Coronary artery (tissue), 2 donors: ENCODE results near the gene SLC6A9.

ENCODE experiments used
- DNase-seq: peaks from one replicate; pipeline ENCODE4 v3.0.0-alpha.2; 2017; ENCODE audit warnings: low spot score
- H3K27ac ChIP-seq, 2 donors: fragments of 200-600 bp; sonication (generic); one replicate each; pipeline ENCODE4 v1.5.1; 2016 to 2019
- H3K4me3 ChIP-seq: fragments of 200-600 bp; sonication (generic); 2 replicates; pipeline ENCODE4 v1.5.1; 2016; ENCODE audit warnings: mild to moderate bottlenecking, moderate library complexity
- TF ChIP-seq, protein P1 (sequence below): fragments of 200-600 bp; sonication (generic); IDR thresholded peaks from one replicate; pipeline ENCODE4 v1.5.1; 2019; ENCODE audit warnings: antibody characterized with exemption

Gene SLC6A9

GRCh38 chr1:43962324-43962723 lies 68.9 kb downstream of the SLC6A9 start:
- no peak for DNase-seq
- H3K27ac ChIP-seq, result no peak overlapping the region
- H3K4me3 ChIP-seq, result no peak overlapping the region
- TF ChIP-seq, protein P1, sequence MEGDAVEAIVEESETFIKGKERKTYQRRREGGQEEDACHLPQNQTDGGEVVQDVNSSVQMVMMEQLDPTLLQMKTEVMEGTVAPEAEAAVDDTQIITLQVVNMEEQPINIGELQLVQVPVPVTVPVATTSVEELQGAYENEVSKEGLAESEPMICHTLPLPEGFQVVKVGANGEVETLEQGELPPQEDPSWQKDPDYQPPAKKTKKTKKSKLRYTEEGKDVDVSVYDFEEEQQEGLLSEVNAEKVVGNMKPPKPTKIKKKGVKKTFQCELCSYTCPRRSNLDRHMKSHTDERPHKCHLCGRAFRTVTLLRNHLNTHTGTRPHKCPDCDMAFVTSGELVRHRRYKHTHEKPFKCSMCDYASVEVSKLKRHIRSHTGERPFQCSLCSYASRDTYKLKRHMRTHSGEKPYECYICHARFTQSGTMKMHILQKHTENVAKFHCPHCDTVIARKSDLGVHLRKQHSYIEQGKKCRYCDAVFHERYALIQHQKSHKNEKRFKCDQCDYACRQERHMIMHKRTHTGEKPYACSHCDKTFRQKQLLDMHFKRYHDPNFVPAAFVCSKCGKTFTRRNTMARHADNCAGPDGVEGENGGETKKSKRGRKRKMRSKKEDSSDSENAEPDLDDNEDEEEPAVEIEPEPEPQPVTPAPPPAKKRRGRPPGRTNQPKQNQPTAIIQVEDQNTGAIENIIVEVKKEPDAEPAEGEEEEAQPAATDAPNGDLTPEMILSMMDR, result no peak

GRCh38 chr1:43961692-43962091 lies 69.6 kb downstream of the SLC6A9 start:
- DNase-seq, result no peak
- H3K27ac ChIP-seq, result no peak overlapping the region
- H3K4me3 ChIP-seq, result no peak overlapping the region
- TF ChIP-seq, protein P1, result no peak

DNA sequence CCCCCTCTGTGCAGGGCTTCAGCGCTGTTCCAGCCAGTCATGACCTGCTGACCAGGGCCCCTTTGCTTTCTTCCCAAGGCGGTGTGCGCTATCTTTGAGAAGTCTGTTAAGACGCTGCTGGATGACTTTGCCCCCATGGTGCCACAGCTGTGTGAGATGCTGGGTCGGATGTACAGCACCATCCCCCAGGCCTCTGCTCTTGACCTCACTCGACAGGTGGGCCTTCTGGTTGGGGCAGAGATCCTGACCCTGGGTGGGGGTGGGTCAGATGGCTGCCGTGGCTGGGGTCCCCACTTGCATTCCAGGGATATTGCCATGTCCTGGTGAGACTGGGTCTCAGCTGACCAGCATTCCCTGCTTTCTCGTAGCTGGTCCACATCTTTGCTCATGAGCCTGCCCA lies 70.5 kb downstream of the SLC6A9 start:
- H3K27ac ChIP-seq, result no peak overlapping the region
- no peak for DNase-seq
- TF ChIP-seq, protein P1, result no peak
- H3K4me3 ChIP-seq, result no peak overlapping the region

DNA sequence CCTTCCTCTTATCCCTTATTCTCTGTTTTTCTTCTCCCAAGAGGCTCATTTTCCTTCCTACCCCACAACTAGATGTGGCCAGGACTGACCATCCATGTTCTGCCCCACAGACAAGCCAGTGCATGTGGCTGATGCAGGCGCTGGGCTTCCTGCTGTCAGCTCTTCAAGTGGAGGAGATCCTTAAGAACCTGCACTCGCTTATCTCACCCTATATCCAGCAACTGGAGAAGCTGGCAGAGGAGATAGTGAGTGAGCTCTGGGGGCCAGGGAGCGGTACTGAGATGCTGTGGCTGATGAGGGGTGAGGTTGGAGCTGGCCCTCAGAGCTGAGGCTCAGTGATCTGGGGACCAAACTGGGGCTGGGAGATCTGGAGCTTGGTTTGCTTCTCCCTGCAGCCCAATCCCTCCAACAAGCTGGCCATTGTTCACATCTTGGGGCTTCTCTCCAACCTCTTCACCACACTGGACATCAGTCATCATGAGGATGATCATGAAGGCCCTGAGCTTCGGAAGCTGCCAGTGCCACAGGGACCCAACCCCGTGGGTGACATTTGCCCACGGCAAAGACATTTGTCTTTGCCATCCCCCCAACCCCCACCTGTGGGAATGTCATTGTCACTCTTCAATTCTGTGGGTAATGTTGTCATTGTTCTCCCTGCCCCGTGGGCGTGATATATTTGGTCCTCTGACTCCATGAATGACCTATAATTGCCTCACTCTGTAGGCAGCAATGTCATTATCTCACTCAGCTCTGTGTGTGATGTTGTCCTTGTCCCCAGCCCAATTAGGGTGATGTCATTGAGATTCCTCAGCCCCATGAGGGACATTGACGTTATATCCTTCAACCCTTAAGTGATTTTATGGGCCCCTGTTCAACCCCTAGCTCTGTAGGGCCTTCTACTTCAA lies 72.7 kb downstream of the SLC6A9 start:
- TF ChIP-seq, protein P1, result no peak
- no peak overlapping the region for H3K4me3 ChIP-seq
- no peak overlapping the region for H3K27ac ChIP-seq
- no peak for DNase-seq

GRCh38 chr1:43957407-43958040 lies 73.7 kb downstream of the SLC6A9 start:
- TF ChIP-seq, protein P1, result no peak
- Histone ChIP-seq H3K27ac (no peak overlapping the region), H3K4me3 (no peak overlapping the region)
- no peak for DNase-seq

DNA sequence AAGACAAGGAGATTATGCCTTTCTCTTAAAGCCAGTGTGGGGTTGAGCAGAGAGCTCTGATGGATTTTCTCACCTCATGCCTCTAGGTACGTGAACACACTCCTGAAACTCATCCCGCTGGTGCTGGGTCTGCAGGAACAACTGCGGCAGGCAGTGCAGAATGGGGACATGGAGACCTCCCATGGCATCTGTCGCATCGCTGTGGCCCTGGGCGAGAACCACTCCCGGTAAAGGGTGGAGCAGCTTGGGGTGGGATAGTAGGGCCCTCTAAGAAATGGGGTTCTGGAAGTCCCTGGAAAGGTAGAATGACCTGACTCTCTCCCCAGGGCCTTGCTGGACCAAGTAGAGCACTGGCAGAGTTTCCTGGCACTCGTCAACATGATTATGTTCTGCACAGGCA lies 75.0 kb downstream of the SLC6A9 start:
- DNase-seq, result no peak
- H3K4me3 ChIP-seq, result no peak overlapping the region
- TF ChIP-seq, protein P1, result no peak
- no peak overlapping the region for H3K27ac ChIP-seq
